HG02938 (cell line): ENCODE measurements around the gene CADM1.

Experiments
- ATAC-seq: cut with Tn5 transposase; IDR thresholded peaks from one replicate; pipeline ENCODE4 v1.9.1; 2021; ENCODE audit warnings: mild to moderate bottlenecking, moderate library complexity; ENCODE audit not compliant: unreplicated experiment

The CADM1 gene

GRCh38 chr11:115190196-115190595 is 314.0 kb downstream of the CADM1 start:
- ATAC-seq, result no peak

DNA sequence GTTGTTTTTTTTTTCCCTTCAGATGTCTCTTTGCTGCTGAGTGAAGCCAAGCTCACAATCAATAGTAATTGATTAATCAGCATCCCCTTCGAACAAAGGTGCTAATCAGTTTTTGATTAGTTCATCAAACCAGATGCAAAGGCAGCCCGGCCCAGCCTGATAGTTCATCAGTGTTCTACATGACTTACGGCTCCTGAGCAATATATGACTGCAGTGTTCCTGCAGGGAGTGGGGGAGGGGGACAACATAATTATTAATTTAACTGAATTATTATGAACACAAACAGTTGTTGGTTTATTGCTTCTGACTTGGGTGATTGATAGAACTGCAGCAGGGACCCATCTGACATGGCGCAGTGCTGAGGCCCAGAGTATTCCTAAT is 315.3 kb downstream of the CADM1 start:
- ATAC-seq, result no peak

DNA sequence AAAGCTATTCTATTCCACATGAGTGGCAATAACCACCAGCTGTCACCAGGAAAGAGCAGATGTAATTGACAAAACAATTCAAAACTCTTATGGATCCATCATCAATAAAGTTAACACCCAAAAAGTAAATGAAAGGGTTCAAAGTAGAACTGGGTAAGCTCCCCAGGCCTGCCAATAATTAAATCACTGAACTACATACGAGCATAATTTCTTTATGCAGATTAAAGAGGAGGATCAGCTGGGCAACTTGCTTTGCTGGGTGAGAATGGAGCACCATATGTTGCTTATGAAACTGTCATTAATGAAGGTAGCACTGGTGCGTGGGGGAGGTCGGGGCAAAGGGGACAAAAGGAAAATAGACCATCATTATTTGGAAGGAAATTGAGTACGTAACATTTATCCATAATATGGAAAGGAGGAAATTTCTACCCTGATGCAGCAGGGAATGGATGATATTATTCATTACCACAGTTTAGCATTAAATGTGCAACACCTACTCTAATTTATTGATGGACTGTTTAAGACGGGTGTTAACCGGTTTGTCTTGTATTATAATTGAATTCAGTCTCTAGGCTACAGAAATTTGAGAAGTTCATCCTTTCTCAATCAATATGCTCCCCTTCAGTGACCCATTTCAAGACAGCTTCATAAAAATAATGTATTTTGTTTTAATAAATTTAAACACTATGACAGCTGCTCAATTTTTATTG is 315.9 kb downstream of the CADM1 start:
- ATAC-seq, result no peak

DNA sequence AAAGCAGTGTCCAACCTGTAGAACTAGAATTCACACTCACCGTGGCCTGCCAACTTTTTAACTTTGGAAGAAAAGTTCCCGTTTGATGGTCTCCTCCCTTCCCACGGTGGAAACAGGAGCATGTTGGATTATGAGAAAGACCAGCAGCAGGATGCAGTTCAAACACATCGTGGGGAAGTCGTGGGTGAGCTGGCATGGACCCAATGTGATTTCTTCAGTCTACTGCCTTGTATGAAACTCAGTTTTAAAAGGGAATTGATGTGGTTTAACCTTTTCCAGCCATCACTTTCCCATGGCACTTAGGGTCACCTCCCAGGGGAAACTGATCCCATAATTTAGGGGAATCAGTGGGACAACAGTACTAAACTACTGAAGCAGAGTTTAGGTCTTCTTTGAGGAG is 318.3 kb downstream of the CADM1 start:
- no peak for ATAC-seq

DNA sequence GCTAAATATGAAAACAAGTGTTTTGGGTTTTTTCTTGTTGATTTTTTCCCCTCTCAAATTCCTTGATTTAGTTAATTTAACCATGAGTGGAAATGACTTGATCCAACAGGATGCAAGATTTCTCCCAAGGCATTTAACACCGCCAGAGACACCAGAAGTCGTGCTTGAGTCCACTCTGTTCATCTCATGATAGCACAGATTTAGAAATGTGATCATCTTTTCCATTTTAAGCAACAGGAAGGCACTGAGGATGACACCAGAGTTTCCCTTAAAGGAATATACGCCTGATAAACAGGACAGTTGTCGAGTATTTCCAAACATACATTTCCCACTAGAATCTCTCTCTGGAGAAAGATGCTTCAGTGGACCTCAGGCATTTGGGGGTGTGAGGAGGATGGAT is 318.7 kb downstream of the CADM1 start:
- ATAC-seq, result no peak

DNA sequence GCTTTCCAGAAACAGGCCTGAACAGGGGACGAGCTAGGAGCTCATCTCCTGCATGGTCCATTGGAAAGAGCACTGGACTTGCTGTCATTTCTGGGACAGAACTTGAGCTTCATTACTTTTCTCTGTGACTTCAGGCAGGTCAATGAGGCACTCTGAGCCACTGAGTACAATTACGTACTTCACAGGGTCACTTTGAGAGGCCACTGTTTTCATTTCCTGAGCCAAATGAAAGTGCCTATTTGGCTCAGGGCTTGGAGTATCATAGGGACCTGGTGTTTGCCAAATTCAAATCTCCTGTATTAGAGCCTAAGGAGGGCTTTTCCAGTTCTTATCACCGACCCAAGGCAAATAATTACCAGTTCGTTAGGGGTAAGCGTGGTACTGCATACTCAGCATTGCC is 319.3 kb downstream of the CADM1 start:
- no peak for ATAC-seq

- no peak for ATAC-seq
Measured at GRCh38 chr11:115183830-115184229, 320.4 kb downstream of the CADM1 start.

DNA sequence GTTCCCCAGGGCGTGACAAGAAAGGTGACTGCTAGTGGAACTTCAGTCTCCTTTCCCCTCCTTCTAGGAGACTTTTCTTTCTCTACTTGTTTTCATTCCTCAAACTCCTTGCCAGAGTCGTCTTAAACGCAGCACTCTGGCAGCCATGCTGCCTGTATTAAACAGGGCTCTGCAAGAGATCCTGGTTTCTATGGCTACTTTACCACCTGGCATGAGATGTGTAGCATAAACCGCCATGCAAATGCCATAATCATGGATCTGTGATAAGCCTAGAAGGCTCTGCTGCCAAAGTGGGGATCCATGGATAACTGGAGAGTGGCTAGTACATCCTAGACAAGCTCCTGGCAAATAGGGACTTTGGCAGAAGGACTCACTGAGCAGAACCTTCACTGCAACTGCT is 321.1 kb downstream of the CADM1 start:
- no peak for ATAC-seq

GRCh38 chr11:115182282-115182955 is 321.8 kb downstream of the CADM1 start:
- ATAC-seq, result no peak

- no peak for ATAC-seq
Measured at GRCh38 chr11:115181538-115181937, 322.7 kb downstream of the CADM1 start.

- no peak for ATAC-seq
Measured at GRCh38 chr11:115180272-115180671, 323.9 kb downstream of the CADM1 start.

DNA sequence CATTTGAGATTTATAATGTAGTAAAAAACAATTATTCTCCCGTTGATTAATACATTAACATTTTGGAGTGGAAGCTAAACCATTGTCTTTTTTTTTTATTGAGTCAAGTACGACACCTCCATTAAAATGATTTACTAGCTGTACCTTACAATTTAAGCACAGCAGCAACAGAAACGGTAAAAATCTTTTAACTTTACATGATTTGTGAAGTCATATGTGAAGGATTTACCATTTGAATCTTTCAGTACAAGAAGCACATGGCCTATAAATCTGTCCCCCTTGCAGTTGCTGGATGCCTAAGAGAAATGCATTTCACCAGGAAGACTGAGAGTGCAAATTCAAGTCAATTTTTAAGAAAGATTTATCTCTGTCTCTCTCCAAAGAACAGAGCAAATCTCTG is 324.6 kb downstream of the CADM1 start:
- no peak for ATAC-seq

GRCh38 chr11:115178705-115179104 is 325.5 kb downstream of the CADM1 start:
- ATAC-seq, result no peak

DNA sequence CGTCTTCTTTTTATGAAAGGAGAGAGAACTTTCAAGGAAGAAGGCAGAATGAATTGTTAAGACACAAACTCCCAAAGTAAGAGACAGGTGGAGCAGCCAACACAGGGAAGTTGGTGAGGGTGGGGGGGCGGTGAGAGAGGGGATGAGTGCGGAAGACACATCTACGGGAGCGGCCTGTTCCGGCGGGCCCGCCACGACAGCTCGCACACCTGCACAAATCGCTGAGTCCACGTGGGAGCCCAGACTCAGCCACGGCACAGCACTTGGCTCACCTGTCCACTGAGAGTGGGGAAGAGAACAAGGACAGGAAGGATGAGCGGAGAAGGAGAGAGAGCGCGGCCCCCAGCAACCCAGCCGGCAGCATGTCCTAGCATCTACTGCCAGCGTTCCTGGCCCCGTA is 331.1 kb downstream of the CADM1 start:
- no peak for ATAC-seq

DNA sequence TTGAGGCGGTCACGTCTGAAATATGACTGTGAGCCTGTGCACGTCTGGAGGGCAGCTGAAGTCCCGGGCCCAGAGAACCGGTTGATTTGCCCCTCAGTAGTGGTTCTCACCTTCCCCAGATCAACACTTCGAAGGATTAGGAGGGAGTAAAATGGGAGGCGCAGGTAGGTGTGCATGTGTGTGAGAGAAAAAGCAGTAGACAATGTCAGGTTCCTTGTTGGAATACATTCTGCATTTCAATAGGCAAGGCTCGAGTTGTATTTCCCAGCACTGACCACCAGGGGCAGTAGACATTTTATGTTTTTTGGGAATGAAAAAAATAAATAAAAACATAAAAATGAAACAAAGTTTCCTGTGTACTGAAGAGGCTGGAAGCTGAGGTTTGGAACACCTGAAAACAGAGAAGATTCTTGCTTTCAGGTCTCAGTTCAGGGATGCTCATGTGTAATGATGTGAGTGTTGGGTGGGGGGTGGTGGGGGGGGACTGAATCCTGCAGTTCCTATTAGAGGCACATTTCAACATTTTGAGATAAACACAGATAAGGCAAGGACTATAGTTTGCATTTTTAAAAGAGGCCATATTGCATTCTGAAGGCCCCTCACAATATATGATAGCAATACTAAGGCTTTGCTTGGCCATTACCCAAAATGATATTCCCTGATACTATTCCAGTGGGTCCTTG is 333.9 kb downstream of the CADM1 start:
- ATAC-seq, result no peak

DNA sequence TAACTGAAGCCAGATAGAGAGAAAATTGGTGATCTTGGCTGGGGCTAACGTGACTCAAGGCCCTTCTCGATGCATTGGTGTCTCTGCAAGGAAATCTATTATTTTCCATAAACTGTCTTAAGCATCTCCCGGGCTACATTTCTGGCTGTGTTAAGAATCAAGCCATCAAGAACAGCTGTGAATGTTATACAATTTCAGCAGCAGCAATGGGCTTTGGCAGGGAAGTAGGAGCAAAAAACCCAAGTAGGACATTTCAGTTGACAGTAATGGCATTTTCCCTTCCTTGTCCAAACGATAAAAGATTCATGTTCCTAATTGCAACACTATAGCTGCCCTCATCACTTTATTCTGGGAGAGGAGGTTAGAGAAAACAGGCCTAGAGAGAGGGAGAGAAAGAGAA is 335.0 kb downstream of the CADM1 start:
- no peak for ATAC-seq

DNA sequence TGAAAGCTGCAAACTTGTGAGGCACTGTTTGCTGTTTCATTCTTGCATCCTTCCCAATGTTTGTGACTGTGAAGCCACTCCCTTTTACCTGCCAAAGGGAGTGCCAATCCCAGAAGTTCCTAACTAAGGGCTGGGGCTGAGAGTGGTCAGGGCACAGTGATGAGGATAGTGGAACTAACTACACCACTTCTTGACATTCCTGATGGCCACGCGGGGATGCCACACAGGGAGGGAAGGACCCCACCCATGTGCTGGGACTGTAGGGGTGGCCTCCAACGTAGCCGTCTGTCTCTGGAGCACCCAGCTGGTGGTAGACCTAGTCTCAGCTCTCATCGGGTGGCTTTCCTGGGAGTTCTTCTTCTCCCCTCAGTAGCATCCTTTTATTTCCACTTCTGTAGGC is 335.5 kb downstream of the CADM1 start:
- no peak for ATAC-seq

DNA sequence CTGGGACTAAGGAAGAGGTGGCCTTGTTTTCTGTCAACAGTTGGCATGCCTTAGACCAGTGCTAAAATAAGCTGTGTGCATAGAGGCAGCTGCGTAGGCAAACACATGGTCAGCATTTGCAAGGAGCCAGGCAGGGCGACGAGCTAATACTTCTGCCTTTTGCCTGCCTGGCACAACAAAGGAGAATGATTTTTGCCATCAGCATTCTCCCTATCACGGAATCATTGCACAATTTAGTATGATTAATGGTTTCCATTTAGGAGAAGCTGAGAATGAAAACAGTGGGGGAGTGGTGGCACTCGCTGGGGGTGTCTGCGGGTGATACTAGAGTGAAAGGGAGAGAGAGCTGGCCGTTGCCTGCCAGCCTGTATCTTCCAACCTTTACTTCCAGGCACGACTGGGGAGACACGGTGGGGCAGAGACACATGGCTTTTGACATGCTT is 336.0 kb downstream of the CADM1 start:
- no peak for ATAC-seq

- ATAC-seq, result no peak
Measured at GRCh38 chr11:115167456-115167855, 336.8 kb downstream of the CADM1 start.

- ATAC-seq, result no peak
Measured at GRCh38 chr11:115166820-115167219, 337.4 kb downstream of the CADM1 start.

DNA sequence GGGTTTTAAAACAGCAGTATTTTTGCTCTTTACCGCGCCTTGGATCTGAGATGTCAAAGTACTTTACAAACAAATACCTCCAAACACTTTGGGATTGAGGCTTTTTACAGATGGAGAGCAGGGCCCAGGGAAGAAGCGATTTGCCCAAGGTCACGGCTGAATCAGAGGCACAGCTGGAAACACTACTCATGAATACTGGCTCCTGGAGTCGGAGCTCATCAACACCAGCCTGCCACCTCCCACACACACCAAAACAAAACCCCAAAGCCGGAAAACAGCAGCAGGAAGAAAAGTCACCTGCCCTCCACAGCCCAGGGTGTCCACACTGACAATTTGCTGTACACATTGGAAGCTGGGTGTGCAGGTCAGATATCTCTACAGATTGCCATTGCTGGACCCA is 339.4 kb downstream of the CADM1 start:
- no peak for ATAC-seq

DNA sequence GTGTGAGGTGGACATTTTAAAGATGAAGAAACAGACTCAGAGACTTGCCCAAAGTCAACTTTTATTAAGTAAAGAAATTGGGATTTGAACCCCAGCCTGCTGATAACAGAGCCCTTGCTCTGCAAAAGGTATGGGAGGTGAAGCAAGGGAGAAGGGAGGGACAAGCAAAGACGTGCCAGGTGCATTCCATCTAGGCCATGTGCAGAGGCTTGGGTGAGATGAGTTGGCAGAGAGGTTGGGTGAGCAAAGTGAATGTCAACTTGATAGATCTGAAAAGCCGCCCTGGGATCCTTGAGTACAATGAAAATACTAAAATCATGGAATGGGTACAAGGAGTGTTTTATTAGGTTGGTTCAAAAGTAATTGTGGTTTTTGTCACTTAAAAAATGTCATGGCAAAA is 341.3 kb downstream of the CADM1 start:
- no peak for ATAC-seq
